IPS DF 19.7 (cell line): ENCODE measurements around the gene ANKRD63.

Experiments
- DNase-seq: peaks from one replicate; pipeline ENCODE4 v3.0.0-alpha.2; 2013; ENCODE audit warnings: low read depth, low spot score

The ANKRD63 gene

GRCh38 chr15:40295877-40296560, 13.2 kb upstream of the ANKRD63 start:
- DNase-seq: no peak

- DNase-seq: no peak
Observed at GRCh38 chr15:40295297-40295696, 12.4 kb upstream of the ANKRD63 start.

GRCh38 chr15:40293905-40294895, 11.3 kb upstream of the ANKRD63 start:
- no peak for DNase-seq

- no peak for DNase-seq
Observed at GRCh38 chr15:40293006-40293405, 10.1 kb upstream of the ANKRD63 start.

- DNase-seq: no peak
Observed at GRCh38 chr15:40292246-40292645, 9.4 kb upstream of the ANKRD63 start.

- no peak for DNase-seq
Observed at GRCh38 chr15:40290918-40291574, 8.2 kb upstream of the ANKRD63 start.

- DNase-seq: no peak
Observed at GRCh38 chr15:40290545-40290917, 7.7 kb upstream of the ANKRD63 start.

- DNase-seq: no peak
Observed at GRCh38 chr15:40289140-40289775, 6.4 kb upstream of the ANKRD63 start.

- no peak for DNase-seq
Observed at GRCh38 chr15:40287968-40288367, 5.1 kb upstream of the ANKRD63 start.

- no peak for DNase-seq
Observed at GRCh38 chr15:40287505-40287904, 4.6 kb upstream of the ANKRD63 start.

GRCh38 chr15:40286794-40287193, 3.9 kb upstream of the ANKRD63 start:
- DNase-seq: no peak

GRCh38 chr15:40286061-40286532, 3.2 kb upstream of the ANKRD63 start:
- no peak for DNase-seq

- DNase-seq: no peak
Observed at GRCh38 chr15:40285554-40286011, 2.7 kb upstream of the ANKRD63 start.

- no peak for DNase-seq
Observed at GRCh38 chr15:40285151-40285550, 2.3 kb upstream of the ANKRD63 start.

- DNase-seq: no peak
Observed at GRCh38 chr15:40283615-40284300, 894 bp upstream of the ANKRD63 start.

- DNase-seq: no peak
Observed at GRCh38 chr15:40282147-40282868, 556 bp downstream of the ANKRD63 start.

- no peak for DNase-seq
Observed at GRCh38 chr15:40281801-40282146, 1.1 kb downstream of the ANKRD63 start.

GRCh38 chr15:40281057-40281800, 1.6 kb downstream of the ANKRD63 start:
- no peak for DNase-seq

- peak; percentile 56 for DNase-seq
Observed at GRCh38 chr15:40280260-40281056, 2.4 kb downstream of the ANKRD63 start.
